Stimulated activated CD4-positive, alpha-beta T cell treated with anti-CD3 and anti-CD28 coated beads, Interleukin-2, amount 100 ng/mL, for 48 hours (primary cell): Measurements from ENCODE around the gene HAAO.
A peak's percentile ranks its signal among the peaks of the same experiment; 100 is the strongest.
"Not testable (repeated sequence)": the region's sequence is repeated elsewhere in the genome, so short reads cannot be mapped to it uniquely, and the experiment has no call there.

Source experiments
- DNase-seq, 2 donors: peaks; one replicate each; pipeline ENCODE4 v3.0.0-alpha.2; 2020

HAAO gene

GRCh38 chr2:42743659-42743990 lies 48.8 kb downstream of the HAAO start:
- no peak for DNase-seq

GRCh38 chr2:42742740-42743658 lies 49.4 kb downstream of the HAAO start:
- no peak for DNase-seq

- no peak for DNase-seq
These were observed 51.2 kb downstream of the HAAO start for GRCh38 chr2:42741140-42741539.

- DNase-seq = no peak
These were observed 55.6 kb downstream of the HAAO start for GRCh38 chr2:42736598-42737322.

- DNase-seq = no peak
These were observed 58.5 kb downstream of the HAAO start for GRCh38 chr2:42733852-42734251.

- DNase-seq = not testable (repeated sequence)
These were observed 61.1 kb downstream of the HAAO start for GRCh38 chr2:42731316-42731715.

GRCh38 chr2:42726680-42727079 lies 65.7 kb downstream of the HAAO start:
- no peak for DNase-seq

GRCh38 chr2:42725657-42726056 lies 66.7 kb downstream of the HAAO start:
- DNase-seq = no peak

GRCh38 chr2:42724886-42725285 lies 67.5 kb downstream of the HAAO start:
- DNase-seq = no peak

- DNase-seq = no peak
These were observed 68.9 kb downstream of the HAAO start for GRCh38 chr2:42723465-42723864.

- DNase-seq = peak in 1 of 2 donors; percentile 7
These were observed 69.8 kb downstream of the HAAO start for GRCh38 chr2:42722320-42723190.

- DNase-seq = no peak
These were observed 70.5 kb downstream of the HAAO start for GRCh38 chr2:42721898-42722297.
